HG03097 (cell line): ENCODE measurements around the gene KIF25.

Experiments
- ATAC-seq: cut with Tn5 transposase; IDR thresholded peaks from one replicate; pipeline ENCODE4 v1.9.1; 2021; ENCODE audit not compliant: unreplicated experiment, low FRiP score

KIF25 gene

GRCh38 chr6:168015482-168016175, 18.2 kb downstream of the KIF25 start:
- no peak for ATAC-seq

GRCh38 chr6:168016176-168016620, 18.7 kb downstream of the KIF25 start:
- ATAC-seq = no peak

- no peak for ATAC-seq
Measured at GRCh38 chr6:168016721-168017525, 19.5 kb downstream of the KIF25 start.

- ATAC-seq = no peak
Measured at GRCh38 chr6:168017629-168018028, 20.2 kb downstream of the KIF25 start.

- ATAC-seq = no peak
Measured at GRCh38 chr6:168018664-168019063, 21.2 kb downstream of the KIF25 start.

- ATAC-seq = no peak
Measured at GRCh38 chr6:168020242-168020641, 22.8 kb downstream of the KIF25 start.

- ATAC-seq = no peak
Measured at GRCh38 chr6:168021581-168021980, 24.1 kb downstream of the KIF25 start.

- ATAC-seq = no peak
Measured at GRCh38 chr6:168022488-168023321, 25.2 kb downstream of the KIF25 start.

- ATAC-seq = no peak
Measured at GRCh38 chr6:168024951-168025510, 27.6 kb downstream of the KIF25 start.

GRCh38 chr6:168025831-168026710, 28.6 kb downstream of the KIF25 start:
- ATAC-seq = no peak

GRCh38 chr6:168026925-168027324, 29.5 kb downstream of the KIF25 start:
- ATAC-seq = no peak

- ATAC-seq = no peak
Measured at GRCh38 chr6:168027521-168027920, 30.1 kb downstream of the KIF25 start.

- no peak for ATAC-seq
Measured at GRCh38 chr6:168028181-168028580, 30.7 kb downstream of the KIF25 start.

- no peak for ATAC-seq
Measured at GRCh38 chr6:168029459-168030217, 32.2 kb downstream of the KIF25 start.

- no peak for ATAC-seq
Measured at GRCh38 chr6:168030218-168030746, 32.8 kb downstream of the KIF25 start.

GRCh38 chr6:168030908-168031307, 33.4 kb downstream of the KIF25 start:
- no peak for ATAC-seq

GRCh38 chr6:168031411-168031971, 34.0 kb downstream of the KIF25 start:
- ATAC-seq = no peak

GRCh38 chr6:168032005-168032760, 34.7 kb downstream of the KIF25 start:
- no peak for ATAC-seq
